Measurements from ENCODE around the gene S100P.

GRCh38 chr4:6723851-6724250, 30.2 kb downstream of the S100P start:
- TF ChIP-seq EZH2 (IDR thresholded peaks at IDR 0.05; ENCODE audit: insufficient read depth, poor library complexity, severe bottlenecking) (no peak), EZH2phosphoT487 (IDR thresholded peaks at IDR 0.05; ENCODE audit: insufficient read depth, low read depth) (no peak)

Data from GM23248 (cell line).